GM12872 (cell line): ENCODE measurements around the gene TRIM31.
A peak's percentile ranks its signal among the peaks of the same experiment; 100 is the strongest.

ENCODE experiments used
- TF ChIP-seq, protein P1 (sequence below): IDR thresholded peaks from 3 replicates; pipeline ENCODE4 v1.5.1; 2011; ENCODE audit warnings: low read depth, mild to moderate bottlenecking, low read length, moderate library complexity; ENCODE audit not compliant: insufficient read depth

The TRIM31 gene

DNA sequence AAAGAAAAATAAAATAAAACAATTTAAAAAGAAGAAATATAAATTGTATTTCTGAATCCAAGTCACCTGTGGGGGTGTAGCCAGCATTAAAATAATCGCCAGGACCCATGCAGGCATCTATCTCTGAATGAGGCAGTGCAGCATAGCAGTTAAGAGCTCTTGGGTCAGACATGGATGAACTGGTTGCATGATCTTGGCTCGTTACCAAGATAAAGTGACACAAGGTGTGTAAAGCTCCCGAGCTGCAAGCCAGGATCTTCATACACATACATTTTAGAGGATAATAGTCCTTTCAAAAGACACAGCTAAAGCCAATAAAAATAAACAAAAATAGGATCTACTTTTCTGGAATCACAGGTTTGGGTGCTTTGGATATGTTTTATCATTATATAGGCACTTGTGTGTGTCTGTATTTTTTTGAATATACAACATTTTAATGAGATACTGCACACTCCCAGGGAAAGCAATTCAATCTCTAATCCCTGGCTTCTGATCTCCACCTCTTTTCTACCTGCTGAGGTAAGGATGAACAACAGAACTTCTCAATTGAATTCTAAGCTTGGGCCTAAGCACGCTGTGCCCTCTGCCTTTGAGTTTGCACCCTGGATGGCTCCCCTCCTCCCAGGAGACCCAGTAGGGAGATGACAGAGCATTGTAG lies 39.3 kb upstream of the TRIM31 start:
- TF ChIP-seq, protein P1, sequence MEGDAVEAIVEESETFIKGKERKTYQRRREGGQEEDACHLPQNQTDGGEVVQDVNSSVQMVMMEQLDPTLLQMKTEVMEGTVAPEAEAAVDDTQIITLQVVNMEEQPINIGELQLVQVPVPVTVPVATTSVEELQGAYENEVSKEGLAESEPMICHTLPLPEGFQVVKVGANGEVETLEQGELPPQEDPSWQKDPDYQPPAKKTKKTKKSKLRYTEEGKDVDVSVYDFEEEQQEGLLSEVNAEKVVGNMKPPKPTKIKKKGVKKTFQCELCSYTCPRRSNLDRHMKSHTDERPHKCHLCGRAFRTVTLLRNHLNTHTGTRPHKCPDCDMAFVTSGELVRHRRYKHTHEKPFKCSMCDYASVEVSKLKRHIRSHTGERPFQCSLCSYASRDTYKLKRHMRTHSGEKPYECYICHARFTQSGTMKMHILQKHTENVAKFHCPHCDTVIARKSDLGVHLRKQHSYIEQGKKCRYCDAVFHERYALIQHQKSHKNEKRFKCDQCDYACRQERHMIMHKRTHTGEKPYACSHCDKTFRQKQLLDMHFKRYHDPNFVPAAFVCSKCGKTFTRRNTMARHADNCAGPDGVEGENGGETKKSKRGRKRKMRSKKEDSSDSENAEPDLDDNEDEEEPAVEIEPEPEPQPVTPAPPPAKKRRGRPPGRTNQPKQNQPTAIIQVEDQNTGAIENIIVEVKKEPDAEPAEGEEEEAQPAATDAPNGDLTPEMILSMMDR, result no peak

DNA sequence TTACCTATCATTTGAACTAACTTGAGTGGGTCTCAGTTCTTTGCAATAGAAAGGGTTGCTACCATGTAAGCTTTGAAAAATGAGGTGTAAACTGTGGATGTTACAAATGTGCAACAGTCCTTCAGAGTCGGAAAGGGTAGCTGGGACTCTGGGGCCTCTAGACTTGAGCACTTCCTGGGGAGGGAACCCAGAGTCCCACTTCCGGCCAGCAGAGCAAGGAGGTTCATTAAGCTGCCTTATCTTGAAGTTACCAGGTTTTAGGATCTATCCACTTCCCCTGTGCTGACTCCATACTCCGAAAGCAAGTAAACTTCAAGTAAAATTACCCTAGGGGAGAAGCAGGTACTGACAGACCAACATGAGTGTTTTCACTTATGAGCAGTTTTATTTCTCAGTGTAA lies 38.7 kb upstream of the TRIM31 start:
- TF ChIP-seq, protein P1, result no peak

DNA sequence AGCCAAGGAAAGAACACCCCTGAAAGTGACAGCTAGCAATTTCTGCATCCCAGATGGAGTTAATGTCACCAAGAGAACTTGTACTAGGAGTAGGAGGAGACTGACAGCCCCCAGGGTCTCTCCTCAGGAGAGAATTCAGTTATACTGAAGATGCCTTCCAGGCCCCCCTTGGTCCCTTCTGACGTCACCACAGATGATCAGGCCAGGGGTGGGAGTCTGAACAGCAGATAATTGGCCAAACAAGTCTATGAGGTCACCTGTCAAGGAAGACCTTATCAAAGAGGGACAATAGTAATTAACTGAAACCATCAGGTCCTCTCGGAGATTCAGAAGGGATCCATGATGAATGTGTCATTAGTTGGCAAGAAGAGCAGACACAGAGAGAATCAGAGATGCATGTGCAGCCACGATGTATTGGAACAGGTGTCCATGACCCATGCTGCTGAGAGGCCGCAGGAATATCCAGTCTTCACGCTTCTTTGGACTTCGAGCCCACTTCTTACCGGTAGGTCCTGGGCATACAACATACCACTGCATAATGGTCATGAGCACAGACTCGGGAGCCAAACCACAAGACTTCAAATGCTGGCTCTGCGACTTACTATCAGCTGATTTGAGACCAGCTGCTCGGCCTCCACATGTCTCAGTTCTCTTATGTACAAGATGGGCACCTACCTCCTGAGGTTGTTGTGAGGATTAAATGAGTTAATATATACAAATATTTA lies 37.9 kb upstream of the TRIM31 start:
- TF ChIP-seq, protein P1, result no peak

DNA sequence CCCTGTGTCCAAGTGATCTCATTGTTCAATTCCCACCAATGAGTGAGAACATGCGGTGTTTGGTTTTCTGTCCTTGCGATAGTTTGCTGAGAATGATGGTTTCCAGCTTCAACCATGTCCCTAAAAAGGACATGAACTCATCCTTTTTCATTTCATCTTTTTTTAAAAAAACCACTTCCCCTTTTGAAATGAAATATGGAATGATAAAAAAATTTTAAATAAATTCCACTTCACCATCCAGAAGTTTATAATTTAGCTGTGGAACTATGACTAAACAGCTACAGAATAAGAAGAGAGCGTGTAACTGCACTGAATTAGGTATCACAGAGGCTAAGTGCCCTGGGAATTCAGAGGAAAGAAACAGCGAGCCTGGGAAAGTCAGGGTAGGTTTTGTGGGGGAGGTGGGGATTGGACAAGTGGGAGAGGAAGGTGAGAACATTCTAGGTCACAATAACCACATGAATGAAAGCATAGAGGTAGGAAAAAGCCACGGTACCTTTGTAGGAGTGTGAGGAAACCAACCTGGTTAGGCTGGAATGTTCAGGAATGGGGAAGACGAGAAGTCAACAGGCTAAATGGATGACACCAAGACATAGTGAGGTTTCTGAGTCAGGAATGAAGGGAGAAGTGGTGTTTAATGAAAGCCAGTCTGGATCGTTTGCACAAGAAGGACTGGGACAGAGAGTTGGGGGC lies 37.1 kb upstream of the TRIM31 start:
- TF ChIP-seq, protein P1, result no peak

DNA sequence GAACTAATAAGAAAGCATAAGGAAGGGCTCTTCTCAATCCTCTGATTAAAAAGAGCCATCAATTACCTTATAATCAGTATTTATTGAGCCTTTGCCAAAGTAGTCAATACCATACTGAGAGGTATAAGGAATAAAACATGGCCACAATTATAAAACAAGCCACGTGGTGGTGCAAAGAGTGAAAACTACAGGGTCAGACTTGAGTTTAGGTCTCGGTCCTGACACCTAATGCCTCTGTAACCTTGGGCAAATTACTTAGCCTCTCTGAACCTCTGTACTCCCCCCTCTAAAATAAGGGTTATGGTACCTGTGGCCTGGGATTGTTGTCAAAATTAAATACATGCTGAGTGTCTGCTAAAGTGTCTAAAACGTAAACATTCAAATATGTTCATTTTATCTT lies 36.3 kb upstream of the TRIM31 start:
- TF ChIP-seq, protein P1, result 0 out of 3 replicates have a peak, but pooled peaks have one; percentile 8

DNA sequence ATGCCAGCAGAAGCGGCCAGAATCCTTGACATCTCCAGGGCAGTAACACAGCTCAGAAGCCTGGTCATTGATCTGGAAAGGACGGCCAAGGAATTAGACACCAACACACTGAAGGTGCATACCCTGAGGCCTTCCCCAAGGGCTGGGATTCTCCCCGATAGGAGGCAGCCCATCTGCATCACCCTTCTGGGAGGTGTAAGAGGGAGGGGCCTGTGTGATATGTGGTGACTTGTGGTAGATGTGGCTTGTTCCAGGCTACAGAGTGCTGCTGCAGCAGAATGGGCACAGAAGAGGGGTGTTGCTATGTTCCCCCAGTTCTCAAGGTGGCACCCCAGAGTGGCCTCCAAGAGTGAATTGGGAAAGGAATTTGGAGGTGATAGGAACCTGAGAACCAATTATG lies 34.2 kb upstream of the TRIM31 start:
- TF ChIP-seq, protein P1, result no peak

DNA sequence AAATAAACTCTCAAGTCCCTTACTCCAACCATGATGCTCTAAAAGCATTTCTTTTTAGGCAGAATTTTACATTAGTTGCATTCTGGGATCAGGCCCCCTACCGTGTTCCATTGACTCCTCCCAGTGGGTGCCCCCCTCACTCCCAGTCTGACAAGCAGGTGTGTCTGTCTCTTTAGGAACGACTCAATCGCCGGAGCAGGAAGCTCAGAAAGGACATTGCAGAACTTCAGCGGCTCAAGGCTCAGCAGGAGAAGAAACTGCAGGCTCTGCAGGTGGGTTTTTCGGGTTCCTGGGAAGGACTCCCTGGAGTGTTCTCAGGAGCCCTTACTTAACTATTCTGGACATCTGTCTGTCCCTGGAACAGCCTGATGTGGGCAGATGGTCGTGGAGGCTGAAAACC lies 32.9 kb upstream of the TRIM31 start:
- TF ChIP-seq, protein P1, result no peak
